SK-N-MC (cell line): ENCODE results near the gene SEC22A.

Experiments used
- EZH2 ChIP-seq: fragments of 200-600 bp; sonication (generic); IDR thresholded peaks from one replicate; pipeline ENCODE4 v1.6.1; 2017; ENCODE audit warnings: antibody characterized with exemption
- FOXP2 ChIP-seq: optimal IDR thresholded peaks from 2 replicates; pipeline ENCODE3; 2011; ENCODE audit warnings: mild to moderate bottlenecking, moderate library complexity; ENCODE audit not compliant: insufficient read depth; ENCODE audit errors: extremely low read length, control extremely low read depth
- POLR2AphosphoS5 ChIP-seq: IDR thresholded peaks from 2 replicates; pipeline ENCODE4 v1.6.1; 2012; ENCODE audit warnings: mild to moderate bottlenecking, low read depth, low read length, borderline replicate concordance

GRCh38 chr3:123285931-123286307, 84.2 kb downstream of the SEC22A start:
- TF ChIP-seq EZH2: no peak
- no peak for TF ChIP-seq POLR2AphosphoS5
- no peak for TF ChIP-seq FOXP2
